Coronary artery (tissue), 2 donors: Measurements from ENCODE around the gene GMPPB.

Source experiments
- DNase-seq: peaks from one replicate; pipeline ENCODE4 v3.0.0-alpha.2; 2017; ENCODE audit warnings: low spot score
- H3K27ac ChIP-seq, 2 donors: fragments of 200-600 bp; sonication (generic); one replicate each; pipeline ENCODE4 v1.5.1; 2016 to 2019
- H3K4me3 ChIP-seq: fragments of 200-600 bp; sonication (generic); 2 replicates; pipeline ENCODE4 v1.5.1; 2016; ENCODE audit warnings: mild to moderate bottlenecking, moderate library complexity
- TF ChIP-seq, protein P1 (sequence below): fragments of 200-600 bp; sonication (generic); IDR thresholded peaks from one replicate; pipeline ENCODE4 v1.5.1; 2019; ENCODE audit warnings: antibody characterized with exemption

GMPPB gene

DNA sequence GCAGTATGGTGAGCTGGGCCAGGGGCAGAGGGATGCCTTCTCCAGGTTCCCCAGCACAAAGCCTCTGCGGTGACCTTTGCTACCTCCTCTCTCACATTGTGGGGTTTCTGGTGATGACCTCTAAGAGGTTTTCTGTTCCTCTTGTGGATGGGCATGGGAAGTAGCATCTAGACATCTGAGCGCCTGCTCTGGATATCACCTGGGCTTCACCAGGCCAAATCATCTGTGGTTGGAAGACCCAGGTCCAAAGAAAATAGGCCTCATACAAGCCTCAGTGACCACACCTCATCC lies 42.6 kb downstream of the GMPPB start:
- TF ChIP-seq, protein P1, sequence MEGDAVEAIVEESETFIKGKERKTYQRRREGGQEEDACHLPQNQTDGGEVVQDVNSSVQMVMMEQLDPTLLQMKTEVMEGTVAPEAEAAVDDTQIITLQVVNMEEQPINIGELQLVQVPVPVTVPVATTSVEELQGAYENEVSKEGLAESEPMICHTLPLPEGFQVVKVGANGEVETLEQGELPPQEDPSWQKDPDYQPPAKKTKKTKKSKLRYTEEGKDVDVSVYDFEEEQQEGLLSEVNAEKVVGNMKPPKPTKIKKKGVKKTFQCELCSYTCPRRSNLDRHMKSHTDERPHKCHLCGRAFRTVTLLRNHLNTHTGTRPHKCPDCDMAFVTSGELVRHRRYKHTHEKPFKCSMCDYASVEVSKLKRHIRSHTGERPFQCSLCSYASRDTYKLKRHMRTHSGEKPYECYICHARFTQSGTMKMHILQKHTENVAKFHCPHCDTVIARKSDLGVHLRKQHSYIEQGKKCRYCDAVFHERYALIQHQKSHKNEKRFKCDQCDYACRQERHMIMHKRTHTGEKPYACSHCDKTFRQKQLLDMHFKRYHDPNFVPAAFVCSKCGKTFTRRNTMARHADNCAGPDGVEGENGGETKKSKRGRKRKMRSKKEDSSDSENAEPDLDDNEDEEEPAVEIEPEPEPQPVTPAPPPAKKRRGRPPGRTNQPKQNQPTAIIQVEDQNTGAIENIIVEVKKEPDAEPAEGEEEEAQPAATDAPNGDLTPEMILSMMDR: no peak

DNA sequence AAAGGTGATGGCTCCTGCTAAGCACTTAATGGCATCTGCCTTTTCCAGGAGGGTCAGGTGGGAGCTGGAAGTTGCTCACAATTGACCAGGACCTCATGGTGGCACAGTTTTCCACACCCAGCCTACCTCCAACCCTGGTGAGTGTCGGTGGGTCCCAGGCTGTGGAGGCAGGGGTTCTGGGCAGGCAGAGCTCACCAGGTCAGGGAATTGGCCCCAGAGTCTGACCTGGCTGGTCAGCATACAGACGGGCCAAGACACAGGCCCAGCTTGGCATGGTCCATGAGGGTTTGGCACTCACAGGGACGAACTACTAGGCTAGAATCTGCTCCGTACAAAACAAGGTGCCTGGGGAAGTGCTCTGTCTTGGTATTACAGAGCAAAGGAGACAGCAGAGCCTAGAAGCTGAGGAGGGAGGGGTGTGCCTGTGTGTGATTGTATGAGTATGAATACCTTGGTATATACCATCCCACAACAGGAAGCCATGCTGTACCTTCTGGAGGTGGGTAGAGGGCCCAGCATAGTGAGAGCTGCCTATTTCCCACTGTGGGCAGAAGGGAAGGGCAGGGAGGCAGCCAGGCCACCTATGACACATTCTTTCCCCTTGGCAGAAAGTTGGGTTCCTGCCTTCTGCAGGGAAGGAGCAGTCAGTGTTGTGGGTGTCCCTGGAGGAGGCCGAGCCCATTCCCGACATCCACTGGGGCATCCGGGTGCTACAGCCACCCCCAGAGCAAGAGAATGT lies 43.1 kb downstream of the GMPPB start:
- TF ChIP-seq, protein P1: no peak
- no peak overlapping the region for H3K27ac ChIP-seq
- no peak for DNase-seq
- H3K4me3 ChIP-seq: no peak overlapping the region

More for the DNA sequence above, 42.6 kb downstream of the GMPPB start:
- DNase-seq: no peak
- Histone ChIP-seq H3K4me3 (no peak overlapping the region), H3K27ac (no peak overlapping the region)

DNA sequence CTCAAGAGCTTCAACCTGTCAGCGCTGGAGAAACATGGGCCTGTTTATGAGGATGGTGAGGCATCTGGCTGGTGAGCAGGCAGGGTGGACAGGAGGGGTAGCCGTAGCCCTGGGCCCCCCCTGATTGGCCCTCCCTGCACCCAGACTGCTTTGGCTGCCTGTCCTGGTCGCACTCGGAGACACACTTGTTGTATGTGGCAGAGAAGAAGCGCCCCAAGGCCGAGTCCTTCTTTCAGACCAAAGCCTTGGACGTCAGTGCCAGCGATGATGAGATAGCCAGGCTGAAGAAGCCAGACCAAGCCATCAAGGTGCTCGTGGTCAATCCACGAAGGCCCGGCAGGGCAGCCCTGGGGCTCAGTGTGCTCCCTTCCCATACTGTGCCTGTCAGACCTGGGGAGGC lies 47.8 kb downstream of the GMPPB start:
- Histone ChIP-seq H3K4me3 (no peak overlapping the region), H3K27ac (no peak overlapping the region)
- TF ChIP-seq, protein P1: no peak
- no peak for DNase-seq

DNA sequence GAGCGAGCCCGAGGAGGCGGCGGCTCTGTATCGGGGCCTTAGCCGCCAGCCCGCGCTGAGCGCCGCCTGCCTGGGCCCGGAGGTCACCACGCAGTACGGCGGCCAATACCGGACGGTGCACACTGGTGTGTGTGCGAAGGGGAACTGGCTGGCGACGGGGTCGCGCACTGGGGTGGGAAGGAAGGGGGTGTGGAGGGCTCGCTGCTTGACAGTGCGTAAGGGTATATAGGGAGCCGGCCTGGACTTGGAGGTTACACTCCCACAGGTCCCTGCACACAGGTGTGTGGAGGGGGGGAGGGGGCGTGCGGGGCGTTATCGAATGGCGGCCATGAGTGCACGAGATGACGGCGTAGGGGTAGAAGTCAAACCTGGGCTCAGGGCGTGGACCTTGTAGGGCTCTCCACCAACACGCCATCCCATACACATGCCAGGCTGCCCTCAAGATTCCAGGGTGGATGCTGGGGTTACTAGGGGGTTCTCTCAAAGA lies 49.2 kb downstream of the GMPPB start:
- DNase-seq: no peak
- Histone ChIP-seq H3K27ac (peak overlapping the region; percentile 84 to 97), H3K4me3 (peak overlapping the region; percentile 99)
- TF ChIP-seq, protein P1: no peak

DNA sequence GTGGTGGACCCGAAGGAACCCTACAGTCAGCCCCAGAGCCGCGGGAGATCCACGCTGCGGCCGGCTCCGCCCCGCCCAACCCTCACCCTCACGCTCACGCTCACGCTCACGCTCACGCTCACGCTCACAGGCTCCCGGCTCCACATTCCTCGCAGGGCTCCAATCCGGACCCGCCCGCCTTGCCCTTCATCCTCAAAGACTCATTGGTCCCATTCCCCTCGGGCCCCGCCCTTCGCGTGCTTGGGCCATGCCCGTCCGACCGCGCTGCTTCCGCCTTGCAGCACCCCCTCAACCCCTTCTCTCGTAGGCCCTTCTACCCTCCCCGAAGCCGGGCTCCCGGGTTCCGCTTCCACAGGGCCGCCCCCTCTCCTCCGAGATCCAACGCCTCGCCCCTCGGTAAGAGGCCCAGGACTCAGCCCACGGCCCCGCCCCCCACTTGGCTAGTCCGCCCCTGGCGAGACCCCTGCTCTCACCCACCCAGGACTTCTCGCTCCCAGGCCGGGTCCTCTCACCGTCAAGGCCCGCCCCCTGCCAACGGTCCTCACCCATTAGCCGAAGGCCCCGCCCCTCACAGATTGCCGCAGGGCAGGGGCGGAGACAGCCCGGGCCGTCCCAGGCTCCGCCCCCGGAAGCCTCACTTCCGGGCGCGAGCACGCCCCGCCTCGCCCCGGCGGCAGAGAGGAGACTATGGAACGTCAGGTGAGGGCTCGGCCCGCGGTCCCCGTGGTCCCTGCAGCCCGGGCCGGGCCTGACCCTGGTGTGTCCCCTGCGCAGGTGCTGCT lies 49.8 kb downstream of the GMPPB start, which contains the start of gene APEH:
TSS of gene APEH (plus strand) at position 637 of the 782 bp plus-strand sequence. CDS start at position 688, 51 bp downstream.
- TF ChIP-seq, protein P1: no peak
- Histone ChIP-seq H3K27ac (peak within 1 kb of the TSS; percentile 84 to 97), H3K4me3 (peak within 1 kb of the TSS; percentile 99)
- peak; percentile 98 for DNase-seq

DNA sequence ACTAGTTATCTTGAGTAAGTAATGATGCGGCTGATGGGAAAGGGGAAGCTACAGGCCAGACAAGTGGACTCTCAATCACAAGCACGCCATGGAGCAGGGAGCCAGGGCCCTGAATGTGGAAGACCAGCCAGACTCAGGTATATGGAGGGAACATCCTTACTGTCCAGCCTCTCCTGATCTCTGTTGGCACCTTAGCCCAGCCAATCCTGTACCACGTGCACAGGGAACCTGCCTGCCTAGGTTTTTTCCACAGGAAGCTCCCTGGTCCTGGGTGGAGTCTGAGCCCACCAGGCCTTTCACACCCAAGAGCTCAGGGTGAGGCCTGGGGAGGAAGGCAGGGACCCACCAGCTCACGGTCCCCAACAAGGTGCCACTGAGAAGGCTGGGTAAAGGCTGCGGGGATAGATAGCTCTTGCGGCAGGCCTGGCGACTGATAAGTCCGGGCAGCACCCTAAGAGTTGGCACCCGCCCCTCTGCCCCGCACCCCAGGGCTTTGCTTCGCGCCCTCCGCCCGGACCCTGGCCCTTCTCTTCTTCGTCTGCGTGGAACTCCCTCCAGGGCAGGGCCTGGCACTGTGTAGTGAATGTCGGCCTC lies 50.5 kb downstream of the GMPPB start:
- H3K4me3 ChIP-seq: peak overlapping the region; percentile 99
- TF ChIP-seq, protein P1: no peak
- H3K27ac ChIP-seq: peak overlapping the region; percentile 84 to 97
- no peak for DNase-seq
